HepG2 (cell line): ENCODE data around the gene MAP3K9. TPM values are rescaled to one million over a fixed set of nuclear protein-coding genes. Genes with fewer than 3 reads are reported as not detected.

ENCODE experiments used
- ATAC-seq: fragments of 200-7000 bp; cut with Tn5 transposase; 3 replicates; pipeline ENCODE4 v1.9.1; 2020; ENCODE audit warnings: mild to moderate bottlenecking, moderate library complexity
- BruUV-seq: library from RNA; stranded (reverse); fragments of 400-500 nt; replicated peaks from 2 replicates; lab custom pipeline; 2021; lab: Mats Ljungman, UMichigan
- CTCF ChIA-PET: fragments of 300-600 bp; formaldehyde crosslinking; extraction: SDS; loops from one replicate; lab custom pipeline; 2021; ENCODE audit warnings: low total read pairs, inconsistent platforms, low intra/inter-chr PET ratio; lab: Yijun Ruan, JAX
- POLR2A ChIA-PET: fragments of 350-600 bp; sonication (Branson Sonifier 250); formaldehyde crosslinking; loops from one replicate; lab custom pipeline; 2020; ENCODE audit warnings: antibody characterized with exemption, inconsistent platforms; lab: Yijun Ruan, JAX
- DNase-seq: peaks from one replicate; pipeline ENCODE4 v3.0.0-alpha.2; 2015; ENCODE audit warnings: low spot score
- FAIRE-seq: peaks from 3 replicates; lab custom pipeline; 2011; peaks lifted over from hg19 to GRCh38; lab: Jason Lieb, UNC
- H2AFZ ChIP-seq: one replicate; pipeline ENCODE4 v1.6.1; 2011; ENCODE audit warnings: low read length, inconsistent platforms
- H3K27ac ChIP-seq: fragments of 300-600 bp; 3 replicates; pipeline ENCODE4 v1.8.0; 2011; ENCODE audit warnings: mixed run types, mild to moderate bottlenecking, mixed read lengths, low read length, inconsistent platforms; ENCODE audit not compliant: insufficient read depth; ENCODE audit errors: extremely low read length
- H3K27me3 ChIP-seq, 2 experiments: fragments of 200-600 bp in 1 of 2; 2 replicates in 1 of 2; 3 replicates in 1 of 2; pipeline versions ENCODE4 v1.6.0 to v1.8.0; 2011; ENCODE audit warnings: low read length in 2 of 2, mild to moderate bottlenecking in 2 of 2, moderate library complexity in 2 of 2, inconsistent platforms in 1 of 2; ENCODE audit not compliant: insufficient read depth in 2 of 2, control insufficient read depth in 1 of 2
- H3K36me3 ChIP-seq, 2 experiments: fragments of 200-600 bp in 1 of 2; replicated peaks in 1 of 2; 2 replicates in 1 of 2; 3 replicates in 1 of 2; pipeline versions ENCODE4 v1.5.1 to v1.8.0; 2011; ENCODE audit warnings: low read length in 2 of 2, inconsistent platforms in 1 of 2; ENCODE audit not compliant: insufficient read depth in 2 of 2, control insufficient read depth in 1 of 2
- H3K4me1 ChIP-seq: 2 replicates; pipeline ENCODE4 v1.5.1; 2012; ENCODE audit warnings: low read length, inconsistent platforms; ENCODE audit not compliant: insufficient read depth
- H3K4me2 ChIP-seq: 2 replicates; pipeline ENCODE4 v1.6.0; 2011; ENCODE audit warnings: low read depth, low read length, inconsistent platforms
- H3K4me3 ChIP-seq, 3 experiments: fragments of 200-600 bp in 1 of 3; sonication (generic), shearing (Covaris generic) in 1 of 3; replicated peaks in 1 of 3; 2 replicates each; pipeline ENCODE4 v1.5.1; 2011 to 2016; ENCODE audit warnings: low read length in 3 of 3, inconsistent platforms in 2 of 3, low read depth in 2 of 3, mild to moderate bottlenecking in 2 of 3, control low read depth in 1 of 3, mixed read lengths in 1 of 3; ENCODE audit not compliant: insufficient read depth in 1 of 3
- H3K79me2 ChIP-seq: one replicate; pipeline ENCODE4 v1.6.1; 2011; ENCODE audit warnings: low read length, inconsistent platforms; ENCODE audit not compliant: insufficient read depth
- H3K9ac ChIP-seq: 2 replicates; pipeline ENCODE4 v1.6.0; 2011; ENCODE audit warnings: mild to moderate bottlenecking, low read depth, low read length, inconsistent platforms; ENCODE audit not compliant: insufficient read depth
- H3K9me3 ChIP-seq: 2 replicates; pipeline ENCODE4 v1.5.1; 2012; ENCODE audit warnings: mild to moderate bottlenecking, low read length
- H4K20me1 ChIP-seq: 2 replicates; pipeline ENCODE4 v1.6.0; 2011; ENCODE audit warnings: inconsistent platforms, mild to moderate bottlenecking, low read length, moderate library complexity; ENCODE audit not compliant: insufficient read depth
- ELK4 ChIP-seq: sonication (generic); formaldehyde crosslinking; IDR thresholded peaks from 2 replicates; pipeline ENCODE4 v1.9.0; 2021; ENCODE audit warnings: missing genetic modification reagents, borderline replicate concordance
- HDAC1 ChIP-seq: sonication (generic); formaldehyde crosslinking; IDR thresholded peaks from 2 replicates; pipeline ENCODE4 v1.5.1; 2020; ENCODE audit warnings: mild to moderate bottlenecking, missing genetic modification reagents
- ZBTB37 ChIP-seq: sonication (generic); formaldehyde crosslinking; IDR thresholded peaks from 2 replicates; pipeline ENCODE4 v1.4.0; 2020; ENCODE audit warnings: mild to moderate bottlenecking, missing genetic modification reagents
- ZBTB39 ChIP-seq: sonication (generic); formaldehyde crosslinking; IDR thresholded peaks from 2 replicates; pipeline ENCODE4 v1.5.0; 2020; ENCODE audit warnings: missing genetic modification reagents
- ZFP90 ChIP-seq: sonication (generic); formaldehyde crosslinking; IDR thresholded peaks from 2 replicates; pipeline ENCODE4 v1.8.0; 2022; ENCODE audit warnings: missing genetic modification reagents, mild to moderate bottlenecking, inconsistent platforms, borderline replicate concordance
- ZNF674 ChIP-seq: sonication (generic); formaldehyde crosslinking; IDR thresholded peaks from 2 replicates; pipeline ENCODE4 v1.5.0; 2020; ENCODE audit warnings: low read depth, mild to moderate bottlenecking, missing genetic modification reagents
- ZNF841 ChIP-seq: sonication (generic); formaldehyde crosslinking; IDR thresholded peaks from 2 replicates; pipeline ENCODE4 v1.8.1; 2023; ENCODE audit warnings: missing genetic modification reagents, borderline replicate concordance
- WGBS: methylation state at CpG from one replicate; pipeline ENCODE4 v1.1.6; 2017; ENCODE audit warnings: low lambda C conversion rate; 5-methylcytosine and 5-hydroxymethylcytosine counted together
- in situ Hi-C: cut with HindIII; loops from 2 replicates; pipeline ENCODE4 v1.10.0; 2017; ENCODE audit warnings: low pct_unique_long_range_greater_than_20kb; ENCODE audit not compliant: extremely low pct_ligation_motif_present
- intact Hi-C: fragments of 100-400 bp; cut with micrococcal nuclease; formaldehyde crosslinking; loops from one replicate; pipeline ENCODE4 v1.10.0; 2022; ENCODE audit not compliant: unreplicated experiment
- polyA plus RNA-seq, 8 experiments: library from polyadenylated mRNA; depleted of rRNA in 3 of 8; stranded (reverse) in 7 of 8; unstranded in 1 of 8; fragments of >200 nt; fragmentation: Illumina TruSeq in 4 of 8; extraction: Trizol in 4 of 8; gene quantifications; 2 replicates each; pipeline versions ENCODE4 v1.2.1 to v1.2.3, GENCODE V29; 2011 to 2016; ENCODE audit warnings: low read depth in 4 of 8, missing spikeins in 1 of 8, mixed read lengths in 1 of 8; ENCODE audit not compliant: insufficient read depth in 1 of 8
- total RNA-seq, 5 experiments: library from RNA; depleted of rRNA; stranded (reverse); fragments of >200 nt; fragmentation: Illumina TruSeq; extraction: Trizol; gene quantifications; 2 replicates each; pipeline ENCODE4 v1.2.3, GENCODE V29; 2016; ENCODE audit warnings: low read depth in 1 of 5
- TF ChIP-seq, protein P1 (sequence below): sonication (generic); formaldehyde crosslinking; IDR thresholded peaks from 2 replicates; pipeline ENCODE4 v1.5.0; 2020; ENCODE audit warnings: missing genetic modification reagents

The MAP3K9 gene
- total and polyA plus RNA-seq, 2 of the 13 experiments (the other 11 are each of a cell fraction or from before 2014, with no cell fraction given), result 4.3 to 4.5 TPM

- no peak overlapping the region for H3K9ac ChIP-seq
These were observed 38.8 kb downstream of the MAP3K9 start for GRCh38 chr14:70770490-70770889.

More at GRCh38 chr14:70770490-70770889, 38.8 kb downstream of the MAP3K9 start:
- ChIA-PET CTCF (no interaction called here), POLR2A (no interaction called here)
- Histone ChIP-seq H3K4me3 (no peak overlapping the region), H3K4me2 (no peak overlapping the region), H3K9me3 (no peaks in the 10 kb centered on the region), H3K36me3 (no peaks in the 10 kb centered on the region; a peak in 1 of 5 replicates), H3K27ac (no peak overlapping the region), H3K4me1 (no peaks in the 10 kb centered on the region), H4K20me1 (no peaks in the 10 kb centered on the region), H3K27me3 (no peaks in the 10 kb centered on the region), H3K79me2 (no peaks in the 10 kb centered on the region), H2AFZ (no peak overlapping the region)
- WGBS, result 97% methylated on average over 7 of the region's 7 CpGs
- no peak for ATAC-seq
- TF ChIP-seq ELK4 (CRISPR knock-in tag), result no peak
- TF ChIP-seq, protein P1, sequence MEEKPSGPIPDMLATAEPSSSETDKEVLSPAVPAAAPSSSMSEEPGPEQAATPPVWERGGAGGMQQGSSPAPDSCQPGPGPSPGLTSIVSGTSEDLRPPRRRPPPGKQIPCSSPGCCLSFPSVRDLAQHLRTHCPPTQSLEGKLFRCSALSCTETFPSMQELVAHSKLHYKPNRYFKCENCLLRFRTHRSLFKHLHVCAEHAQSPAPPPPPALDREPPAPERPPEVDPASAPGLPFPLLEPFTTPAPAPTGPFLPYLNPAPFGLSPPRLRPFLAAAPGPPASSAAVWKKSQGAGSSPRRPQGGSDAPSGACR (CRISPR knock-in tag), result no peak
- no peak for TF ChIP-seq ZBTB39 (CRISPR knock-in tag)
- no peak for TF ChIP-seq ZBTB37 (CRISPR knock-in tag)
- TF ChIP-seq ZNF841, result no peak
- no peak for TF ChIP-seq ZNF674 (CRISPR knock-in tag)
- TF ChIP-seq HDAC1 (CRISPR knock-in tag), result no peak
- no peak for TF ChIP-seq ZFP90 (CRISPR knock-in tag)
- FAIRE-seq, result no peak
- intact Hi-C loops, result no loop called here
- DNase-seq, result no peak
- BruUV-seq, result no TSS peak
- in situ Hi-C loops, result no loop called here
